Activated CD8-positive, alpha-beta T cell treated with anti-CD3 and anti-CD28 coated beads, Interleukin-2, amount 10 ng/mL, durations not matched to agents 7 days and 5 days (primary cell): ENCODE measurements around the gene MAD1L1. TPM values are rescaled to one million over a fixed set of nuclear protein-coding genes. Genes with fewer than 3 reads are reported as not detected.

Experiments used
- ATAC-seq: fragments of 150-1000 bp; cut with Tn5 transposase; one replicate; pipeline ENCODE4 v1.10.0; 2021; ENCODE audit warnings: moderate library complexity
- CTCF ChIA-PET: fragments of 350-600 bp; sonication (Branson Sonifier 250); formaldehyde crosslinking; loops from one replicate; lab custom pipeline; 2021; ENCODE audit warnings: antibody characterized with exemption; lab: Charles Lee
- POLR2A ChIA-PET: fragments of 350-600 bp; sonication (Branson Sonifier 250); formaldehyde crosslinking; loops from one replicate; lab custom pipeline; 2021; ENCODE audit warnings: antibody characterized with exemption; lab: Charles Lee
- DNase-seq: peaks from one replicate; pipeline ENCODE4 v3.0.0-alpha.2; 2020
- H3K27ac Mint-ChIP-seq: one replicate; pipeline ENCODE4 v1.8.0; 2021; ENCODE audit warnings: mild to moderate bottlenecking, mixed read lengths
- H3K27me3 Mint-ChIP-seq: one replicate; pipeline ENCODE4 v1.8.0; 2021; ENCODE audit warnings: low read depth, mixed read lengths
- H3K36me3 Mint-ChIP-seq: one replicate; pipeline ENCODE4 v1.8.0; 2021; ENCODE audit warnings: low read depth, mixed read lengths
- H3K4me1 Mint-ChIP-seq: one replicate; pipeline ENCODE4 v1.8.0; 2021; ENCODE audit warnings: low read depth, mixed read lengths
- H3K4me3 Mint-ChIP-seq: one replicate; pipeline ENCODE4 v1.8.0; 2021; ENCODE audit warnings: mild to moderate bottlenecking, mixed read lengths
- H3K9me3 Mint-ChIP-seq: one replicate; pipeline ENCODE4 v1.8.0; 2022; ENCODE audit warnings: mixed read lengths; ENCODE audit not compliant: insufficient read depth
- microRNA-seq: library from miRNA; unstranded; fragments of <30 nt; microRNA quantifications from one replicate; pipeline ENCODE4 v1.2.0, GENCODE V29; 2022
- total RNA-seq, 2 experiments: library from RNA; stranded (reverse); gene quantifications; one replicate each; pipeline ENCODE4 v1.2.3, GENCODE V29; 2021

Gene MAD1L1
- total RNA-seq, 2 experiments from 2014 or later = 79.8 to 82.7 TPM

DNA sequence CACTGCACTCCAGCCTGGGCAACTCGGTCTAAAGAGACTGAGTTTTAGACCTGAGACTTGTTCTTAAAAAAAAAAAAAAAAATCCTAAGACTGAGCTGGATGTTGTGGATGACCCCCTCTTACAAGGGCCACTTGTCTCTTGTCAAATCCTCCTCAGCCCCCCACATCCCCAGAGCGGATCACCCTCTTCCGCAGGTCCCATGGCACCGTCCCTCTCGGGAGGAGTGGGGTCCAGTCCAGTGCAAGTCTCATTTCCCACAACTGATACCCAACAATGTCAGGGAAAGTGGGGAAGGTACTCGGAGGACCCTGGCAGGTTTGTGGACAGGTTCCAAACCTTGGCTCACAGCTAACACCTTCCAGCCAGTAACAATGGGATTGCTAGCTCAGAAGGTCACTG lies 462.4 kb downstream of the MAD1L1 start:
- H3K9me3 Mint-ChIP-seq = peaks cover 5% of the 10 kb centered on the region
- no peaks in the 10 kb centered on the region for H3K36me3 Mint-ChIP-seq
- no peak for ATAC-seq
- ChIA-PET CTCF (interaction anchor here (0.8 kb wide), 1 partner anchor 439 kb away, joined by 3 read pairs; no protein-coding TSS in a partner anchor), POLR2A (interaction anchor here (0.6 kb wide), 2 partner anchors 8 to 350 kb away, joined by 3 read pairs; no protein-coding TSS in a partner anchor)
- H3K27me3 Mint-ChIP-seq = peaks cover 2% of the 10 kb centered on the region
- H3K4me1 Mint-ChIP-seq = no peaks in the 10 kb centered on the region
- no peak overlapping the region for H3K4me3 Mint-ChIP-seq
- no peak overlapping the region for H3K27ac Mint-ChIP-seq
- no peak for DNase-seq

GRCh38 chr7:1769286-1770200 lies 463.2 kb downstream of the MAD1L1 start:
- ChIA-PET POLR2A (no interaction called here), CTCF (interaction anchor here (0.8 kb wide), 1 partner anchor 440 kb away, joined by 3 read pairs; no protein-coding TSS in a partner anchor)
- Mint-ChIP-seq H3K36me3 (no peaks in the 10 kb centered on the region), H3K27ac (no peak overlapping the region), H3K4me1 (no peaks in the 10 kb centered on the region), H3K4me3 (no peak overlapping the region), H3K27me3 (no peaks in the 10 kb centered on the region), H3K9me3 (no peaks in the 10 kb centered on the region)
- ATAC-seq (no peak), DNase-seq (no peak)

DNA sequence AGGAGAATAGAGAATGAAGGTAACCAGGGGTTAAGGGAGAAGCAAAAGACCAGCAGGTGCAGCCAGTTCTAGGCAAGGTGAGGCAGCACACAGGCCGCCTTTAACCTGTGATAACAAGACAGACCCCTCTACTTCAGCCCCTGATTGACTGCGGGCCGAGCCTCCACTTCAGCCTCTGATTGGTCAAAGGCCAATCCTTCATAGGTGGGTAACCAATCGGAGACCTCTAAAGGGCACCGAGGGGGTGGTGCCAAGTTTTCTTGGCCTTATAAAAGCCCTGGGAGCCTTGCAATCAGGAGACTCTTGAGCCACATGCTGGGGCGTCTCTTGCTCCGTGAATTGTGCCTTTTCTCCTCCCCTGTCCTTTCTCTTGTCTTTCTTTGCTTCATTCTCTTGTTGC lies 463.9 kb downstream of the MAD1L1 start:
- Mint-ChIP-seq H3K9me3 (no peaks in the 10 kb centered on the region), H3K36me3 (no peaks in the 10 kb centered on the region), H3K4me1 (no peaks in the 10 kb centered on the region), H3K27ac (no peak overlapping the region), H3K4me3 (no peak overlapping the region), H3K27me3 (no peaks in the 10 kb centered on the region)
- POLR2A ChIA-PET = no interaction called here
- ATAC-seq (no peak), DNase-seq (no peak)
- CTCF ChIA-PET = no interaction called here

DNA sequence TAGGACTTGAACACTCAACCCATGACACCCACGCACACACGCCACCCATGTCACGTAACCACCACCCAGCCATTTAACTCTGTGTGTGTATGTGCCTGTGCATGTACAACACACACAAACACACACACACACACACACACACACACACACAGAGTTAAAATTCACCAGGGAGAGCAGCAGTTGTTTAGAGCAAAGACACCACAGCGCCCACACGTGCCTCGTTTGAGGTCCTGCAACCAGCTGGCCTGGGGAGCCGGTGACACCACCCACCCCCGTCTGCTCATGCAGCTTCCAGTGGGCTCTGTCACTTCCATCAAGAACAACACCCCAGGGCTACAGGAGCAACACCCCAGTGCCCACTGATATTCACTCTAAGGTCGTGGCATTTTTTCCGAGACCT lies 465.2 kb downstream of the MAD1L1 start:
- no peak overlapping the region for H3K4me3 Mint-ChIP-seq

More for the DNA sequence above, 465.2 kb downstream of the MAD1L1 start:
- ChIA-PET POLR2A (no interaction called here), CTCF (no interaction called here)
- no peaks in the 10 kb centered on the region for H3K27me3 Mint-ChIP-seq
- ATAC-seq = no peak
- no peak overlapping the region for H3K27ac Mint-ChIP-seq
- no peaks in the 10 kb centered on the region for H3K4me1 Mint-ChIP-seq
- H3K36me3 Mint-ChIP-seq = no peaks in the 10 kb centered on the region
- H3K9me3 Mint-ChIP-seq = peaks cover 7% of the 10 kb centered on the region
- DNase-seq = no peak

Small RNAs within 50 kb of the gene (microRNA-seq; reads per million reads assigned to microRNA genes)
- gene MIR4655 = 2.9 reads per million
- 2.9 reads per million for gene MIR6836

Other genes with a start within 250 kb of the MAD1L1 start
- 10 to 100 TPM; 36.7 to 37.8 TPM for gene MRM2, start 9.3 kb upstream of the MAD1L1 start, total RNA-seq
- gene NUDT1, start 9.3 kb upstream of the MAD1L1 start, total RNA-seq = 100 to 1,000 TPM; 126 to 130 TPM
- 10 to 100 TPM; 28.3 to 35.8 TPM for gene SNX8, start 81.5 kb upstream of the MAD1L1 start, total RNA-seq
- 100 to 1,000 TPM; 174 to 184 TPM for gene EIF3B, start 121.9 kb upstream of the MAD1L1 start, total RNA-seq
- gene CHST12, start 170.7 kb upstream of the MAD1L1 start, total RNA-seq = 10 to 100 TPM; 47.9 to 49.0 TPM
- gene GRIFIN, start 243.5 kb upstream of the MAD1L1 start, total RNA-seq = not detected